GM23248 (cell line): ENCODE measurements around the gene GPR132. TPM values are rescaled to one million over a fixed set of nuclear protein-coding genes. Genes with fewer than 3 reads are reported as not detected.

Experiments used
- DNase-seq: peaks from one replicate; pipeline ENCODE4 v3.0.0-alpha.2; 2015
- H2AFZ ChIP-seq: fragments of 200-600 bp; sonication (generic); 2 replicates; pipeline ENCODE4 v1.6.1; 2016; ENCODE audit warnings: antibody characterized with exemption
- H3F3A ChIP-seq: fragments of 200-600 bp; sonication (generic); 2 replicates; pipeline ENCODE4 v1.6.1; 2016; ENCODE audit warnings: mild to moderate bottlenecking, antibody characterized with exemption, mixed run types; ENCODE audit not compliant: insufficient read depth
- H3K27ac ChIP-seq: fragments of 200-600 bp; sonication (generic); 2 replicates; pipeline ENCODE4 v1.5.1; 2016; ENCODE audit warnings: mild to moderate bottlenecking
- H3K27me3 ChIP-seq: fragments of 200-600 bp; sonication (generic); replicated peaks from 2 replicates; pipeline ENCODE4 v1.6.1; 2016; ENCODE audit warnings: mild to moderate bottlenecking; ENCODE audit not compliant: insufficient read depth
- H3K36me3 ChIP-seq: fragments of 200-600 bp; sonication (generic); 2 replicates; pipeline ENCODE4 v1.6.1; 2016; ENCODE audit warnings: low read depth, mild to moderate bottlenecking
- H3K4me1 ChIP-seq: fragments of 200-600 bp; sonication (generic); 2 replicates; pipeline ENCODE4 v1.6.1; 2016; ENCODE audit warnings: mild to moderate bottlenecking; ENCODE audit not compliant: insufficient read depth
- H3K4me2 ChIP-seq: fragments of 200-600 bp; sonication (generic); one replicate; pipeline ENCODE4 v1.6.1; 2016; ENCODE audit warnings: mild to moderate bottlenecking; ENCODE audit not compliant: unreplicated experiment
- H3K4me3 ChIP-seq: fragments of 200-600 bp; sonication (generic); 2 replicates; pipeline ENCODE4 v1.5.1; 2016; ENCODE audit warnings: mild to moderate bottlenecking
- H3K79me2 ChIP-seq: fragments of 200-600 bp; sonication (generic); 2 replicates; pipeline ENCODE4 v1.6.1; 2016; ENCODE audit warnings: mild to moderate bottlenecking; ENCODE audit not compliant: insufficient read depth
- H3K9ac ChIP-seq: fragments of 200-600 bp; sonication (generic); 2 replicates; pipeline ENCODE4 v1.6.1; 2016; ENCODE audit warnings: mild to moderate bottlenecking
- H3K9me2 ChIP-seq: fragments of 200-600 bp; sonication (generic); 2 replicates; pipeline ENCODE4 v1.6.1; 2016; ENCODE audit warnings: mixed run types, mild to moderate bottlenecking, moderate library complexity; ENCODE audit not compliant: insufficient read depth
- H3K9me3 ChIP-seq: fragments of 200-600 bp; sonication (generic); one replicate; pipeline ENCODE4 v1.6.1; 2017; ENCODE audit warnings: low read depth
- H4K20me1 ChIP-seq: fragments of 200-600 bp; sonication (generic); 2 replicates; pipeline ENCODE4 v1.6.0; 2016; ENCODE audit not compliant: insufficient read depth
- EZH2 ChIP-seq: fragments of 200-600 bp; sonication (generic); IDR thresholded peaks from 2 replicates; pipeline ENCODE4 v1.6.1; 2018; ENCODE audit warnings: antibody characterized with exemption, mild to moderate bottlenecking; ENCODE audit not compliant: insufficient read depth, poor library complexity, severe bottlenecking
- EZH2phosphoT487 ChIP-seq: fragments of 200-600 bp; sonication (generic); IDR thresholded peaks from 2 replicates; pipeline ENCODE4 v1.6.1; 2018; ENCODE audit warnings: antibody characterized with exemption, moderate library complexity, mild to moderate bottlenecking, low read depth; ENCODE audit not compliant: insufficient read depth
- WGBS, 2 experiments: methylation state at CpG; one replicate each; pipeline ENCODE4 v1.1.6; 2015 to 2017; ENCODE audit warnings: low lambda C conversion rate in 2 of 2, low coverage in 1 of 2; ENCODE audit errors: missing lambda C conversion rate in 2 of 2; 5-methylcytosine and 5-hydroxymethylcytosine counted together
- in situ Hi-C: fragments of 300-500 bp; cut with MboI; formaldehyde crosslinking; loops from 2 replicates; pipeline ENCODE4 v1.15.0; 2020
- polyA plus RNA-seq: library from polyadenylated mRNA; unstranded; fragments of >200 nt; fragmentation: Nextera tagmentation; extraction: Ambion mirVana; gene quantifications from 2 replicates; pipeline ENCODE4 v1.2.1, GENCODE V29; 2016
- total RNA-seq: library from RNA; depleted of rRNA; stranded (reverse); fragments of >200 nt; shearing (Covaris generic); gene quantifications from 2 replicates; pipeline ENCODE4 v1.2.3, GENCODE V29; 2014

The GPR132 gene
- total and polyA plus RNA-seq, 2 experiments from 2014 or later = not detected

- in situ Hi-C loops = no loop called here
- Histone ChIP-seq H3K9ac (no peak overlapping the region), H3K9me2 (no peaks in the 10 kb centered on the region), H3K27ac (no peak overlapping the region), H3K9me3 (no peaks in the 10 kb centered on the region), H3K4me2 (no peak overlapping the region), H3K4me1 (no peaks in the 10 kb centered on the region), H3K79me2 (no peaks in the 10 kb centered on the region), H2AFZ (no peak overlapping the region), H3K36me3 (no peaks in the 10 kb centered on the region), H3K4me3 (no peak overlapping the region), H4K20me1 (no peaks in the 10 kb centered on the region), H3F3A (no peaks in the 10 kb centered on the region; the same call in 1 of the 2 replicates), H3K27me3 (peaks cover 38% of the 10 kb centered on the region)
- TF ChIP-seq EZH2phosphoT487 (no peak), EZH2 (no peak)
- no peak for DNase-seq
- 55 to 57% methylated on average over 6 of the region's 6 CpGs for WGBS, 2 experiments
These were observed 34.5 kb upstream of the GPR132 start for GRCh38 chr14:105099778-105100177.

DNA sequence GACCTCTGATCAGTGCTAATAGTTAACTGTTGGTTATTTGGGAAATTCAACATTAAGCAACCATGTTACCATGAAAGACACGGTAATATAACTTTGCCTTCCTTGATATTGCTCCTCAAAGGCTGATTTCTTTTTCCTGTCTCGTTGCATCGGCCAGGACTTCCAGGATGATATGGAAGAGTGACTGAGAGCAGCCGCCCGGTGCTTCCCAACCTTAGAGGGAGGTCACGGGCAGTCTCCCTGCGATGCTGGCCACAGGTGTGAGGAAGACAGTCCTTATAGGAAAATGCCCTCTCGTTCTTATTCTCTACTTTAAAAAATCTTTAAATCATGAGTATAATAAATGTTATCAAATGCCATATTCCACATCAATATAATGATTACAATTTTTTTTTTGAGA, 33.1 kb upstream of the GPR132 start:
- in situ Hi-C loops = no loop called here
- Histone ChIP-seq H3K9ac (no peak overlapping the region), H3F3A (no peaks in the 10 kb centered on the region; the same call in 1 of the 2 replicates), H3K27me3 (peaks cover 24% of the 10 kb centered on the region), H3K36me3 (no peaks in the 10 kb centered on the region), H4K20me1 (no peaks in the 10 kb centered on the region), H3K4me2 (no peak overlapping the region), H3K9me2 (no peaks in the 10 kb centered on the region), H3K4me1 (no peaks in the 10 kb centered on the region; the same call in 1 of the 2 replicates), H3K27ac (no peak overlapping the region), H3K4me3 (no peak overlapping the region), H3K9me3 (no peaks in the 10 kb centered on the region), H3K79me2 (no peaks in the 10 kb centered on the region), H2AFZ (no peak overlapping the region)
- TF ChIP-seq EZH2 = no peak
- TF ChIP-seq EZH2phosphoT487 = no peak
- DNase-seq = no peak
- 69 to 77% methylated on average over 8 of the region's 8 CpGs for WGBS, 2 experiments

DNA sequence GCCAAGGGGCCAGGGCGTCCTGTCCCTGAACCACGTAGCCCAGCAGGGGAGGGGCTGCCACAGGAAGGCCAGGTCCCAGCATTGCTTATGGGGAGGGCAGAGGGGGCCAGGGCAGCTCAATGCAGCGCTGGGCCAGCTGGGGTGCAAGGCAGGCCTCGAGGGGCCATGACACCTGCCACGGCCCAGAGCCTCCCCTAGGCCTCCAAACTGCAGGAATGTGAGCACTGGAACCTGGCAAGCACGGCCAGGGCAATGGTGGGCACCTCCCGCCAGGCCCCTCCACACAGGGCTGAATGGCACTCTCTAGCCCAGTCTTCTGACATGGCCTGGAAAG, 32.5 kb upstream of the GPR132 start:
- Histone ChIP-seq H2AFZ (no peak overlapping the region), H4K20me1 (no peaks in the 10 kb centered on the region), H3K4me2 (no peak overlapping the region), H3K79me2 (no peaks in the 10 kb centered on the region), H3K27ac (no peak overlapping the region), H3K36me3 (no peaks in the 10 kb centered on the region), H3F3A (no peaks in the 10 kb centered on the region; the same call in 1 of the 2 replicates), H3K9me2 (no peaks in the 10 kb centered on the region), H3K9ac (no peak overlapping the region), H3K4me3 (no peak overlapping the region), H3K4me1 (peaks cover 2% of the 10 kb centered on the region; the same call in 1 of the 2 replicates), H3K9me3 (no peaks in the 10 kb centered on the region), H3K27me3 (peaks cover 18% of the 10 kb centered on the region; the same call in 1 of the 2 replicates)
- WGBS, 2 experiments = 66 to 68% methylated on average over 7 of the region's 7 CpGs
- DNase-seq = no peak
- in situ Hi-C loops = no loop called here
- TF ChIP-seq EZH2 (no peak), EZH2phosphoT487 (no peak)

- no peaks in the 10 kb centered on the region for H3K36me3 ChIP-seq
- H3K4me1 ChIP-seq = peaks cover 16% of the 10 kb centered on the region
- in situ Hi-C loops = no loop called here
- no peak overlapping the region for H3K9ac ChIP-seq
- no peak for DNase-seq
- no peak overlapping the region for H2AFZ ChIP-seq
- TF ChIP-seq EZH2phosphoT487 (no peak), EZH2 (no peak)
- H3K4me3 ChIP-seq = no peak overlapping the region
- no peaks in the 10 kb centered on the region for H4K20me1 ChIP-seq
- no peaks in the 10 kb centered on the region for H3K9me3 ChIP-seq
- no peak overlapping the region for H3K27ac ChIP-seq
- 72 to 88% methylated on average over 12 to 15 of the region's 15 CpGs for WGBS, 2 experiments
- no peaks in the 10 kb centered on the region for H3K9me2 ChIP-seq
- no peaks in the 10 kb centered on the region for H3K79me2 ChIP-seq
- peaks cover 8% of the 10 kb centered on the region; the same call in 1 of the 2 replicates for H3K27me3 ChIP-seq
- peaks cover 6% of the 10 kb centered on the region for H3F3A ChIP-seq
- H3K4me2 ChIP-seq = no peak overlapping the region
These were observed 31.1 kb upstream of the GPR132 start for GRCh38 chr14:105096206-105096875.
